HL-60 (cell line): Measurements from ENCODE around the gene PSMD2.

ENCODE experiments used
- CTCF ChIP-seq: IDR thresholded peaks from one replicate; pipeline ENCODE4 v1.5.1; 2011; ENCODE audit warnings: low read length, control low read depth, inconsistent platforms; ENCODE audit not compliant: insufficient read depth
- POLR2AphosphoS5 ChIP-seq: IDR thresholded peaks from 2 replicates; pipeline ENCODE4 v1.6.1; 2012; ENCODE audit warnings: low read depth

- TF ChIP-seq CTCF (no peak), POLR2AphosphoS5 (no peak)
These were observed 53.2 kb downstream of the PSMD2 start for GRCh38 chr3:184352149-184352785.
